Stimulated activated CD8-positive, alpha-beta memory T cell treated with anti-CD3 and anti-CD28 coated beads, Interleukin-4, amount 100 ng/mL, for 4 hours (primary cell): ENCODE data around the gene PKD1L1.

ENCODE experiments used
- DNase-seq, 2 donors: peaks; one replicate each; pipeline ENCODE4 v3.0.0-alpha.2; 2020; ENCODE audit warnings: low read depth in 2 of 2, low spot score in 1 of 2

The PKD1L1 gene

DNA sequence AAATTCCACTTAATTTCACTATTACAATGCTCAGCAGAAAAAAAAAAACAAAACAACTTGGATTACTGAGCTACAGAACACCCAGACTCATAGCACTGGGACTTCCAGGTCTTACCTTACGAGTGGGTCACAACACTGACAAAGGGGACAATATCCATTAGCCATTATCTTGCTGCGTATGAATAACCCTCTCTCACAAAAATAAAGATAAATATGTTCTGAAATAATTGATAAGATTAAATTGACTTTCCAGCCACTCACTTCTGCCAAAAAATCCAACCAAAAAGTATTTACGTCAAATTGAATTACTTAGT lies 128.7 kb downstream of the PKD1L1 start:
- DNase-seq, result no peak

DNA sequence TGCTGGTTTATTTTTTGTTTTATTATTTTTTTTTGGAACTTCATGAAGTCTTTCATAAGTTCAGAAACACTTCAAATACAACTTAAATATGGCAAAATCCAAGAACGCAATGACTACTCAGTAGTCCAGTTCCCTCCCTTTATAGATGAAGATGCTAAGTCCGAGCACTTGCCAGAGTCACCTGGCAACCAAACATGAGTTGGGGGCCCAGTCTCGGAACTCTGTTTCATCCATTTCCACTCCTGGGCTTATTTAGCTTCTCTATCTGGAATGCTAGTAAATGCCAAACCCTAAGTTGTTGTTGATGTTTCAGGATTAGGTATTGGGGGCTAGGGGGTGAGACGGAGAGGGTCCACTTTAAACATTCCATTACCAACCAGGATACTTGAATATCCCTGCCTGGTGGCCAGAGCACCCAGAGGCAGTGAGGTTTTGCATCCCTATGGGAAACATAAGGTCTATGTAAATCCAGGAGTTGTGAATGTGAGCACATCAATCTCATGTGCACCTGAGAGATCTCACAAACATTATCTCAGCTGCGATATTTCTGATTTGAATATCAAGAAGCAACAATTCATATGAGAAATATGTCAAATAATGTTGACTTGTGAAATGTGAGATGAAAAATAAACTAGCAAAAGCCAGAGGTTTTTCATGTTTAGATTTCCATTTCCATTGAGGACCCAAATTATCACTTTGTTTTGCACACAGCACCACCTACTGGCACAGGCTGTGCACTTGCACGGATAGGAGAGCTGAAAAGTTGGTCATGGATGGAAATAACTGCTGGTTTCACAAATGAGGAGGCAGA lies 129.3 kb downstream of the PKD1L1 start:
- no peak for DNase-seq

DNA sequence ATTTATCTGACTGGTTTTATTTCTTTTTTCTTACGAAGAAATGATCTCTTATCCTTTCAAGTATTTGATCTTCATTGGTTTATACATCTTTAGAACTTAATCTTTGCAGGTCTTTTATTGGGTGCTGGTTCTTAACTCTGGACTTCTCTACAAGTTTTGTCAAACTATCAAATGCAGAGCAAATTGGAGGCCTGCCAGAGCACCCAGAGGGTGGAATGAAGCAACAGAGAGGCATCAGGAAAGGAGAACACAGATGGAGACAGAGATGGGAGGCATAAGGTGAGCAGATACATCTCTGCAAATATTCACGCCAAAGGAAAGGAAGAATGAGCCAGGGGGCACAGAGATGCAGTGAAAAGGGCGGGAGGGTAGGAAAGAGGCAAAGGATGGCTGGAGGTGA lies 130.3 kb downstream of the PKD1L1 start:
- no peak for DNase-seq

DNA sequence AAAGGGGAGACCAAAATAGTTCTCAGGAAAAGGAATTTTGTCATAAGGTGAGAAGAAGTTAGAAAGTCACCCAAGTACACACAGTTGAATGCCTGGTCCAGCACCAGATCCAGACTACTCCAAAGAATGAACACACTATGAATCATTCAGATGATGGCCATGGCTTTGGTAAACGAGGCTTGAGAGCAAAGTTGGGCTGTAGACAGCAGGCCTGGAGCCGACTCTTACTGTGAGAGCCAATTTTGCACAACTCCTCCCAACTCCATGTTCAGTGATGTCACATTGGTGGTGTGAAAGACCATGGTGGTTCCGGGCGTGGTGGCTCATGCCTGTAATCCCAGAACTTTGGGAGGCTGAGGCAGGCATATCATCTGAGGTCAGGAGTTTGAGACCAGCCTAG lies 131.6 kb downstream of the PKD1L1 start:
- DNase-seq, result no peak

DNA sequence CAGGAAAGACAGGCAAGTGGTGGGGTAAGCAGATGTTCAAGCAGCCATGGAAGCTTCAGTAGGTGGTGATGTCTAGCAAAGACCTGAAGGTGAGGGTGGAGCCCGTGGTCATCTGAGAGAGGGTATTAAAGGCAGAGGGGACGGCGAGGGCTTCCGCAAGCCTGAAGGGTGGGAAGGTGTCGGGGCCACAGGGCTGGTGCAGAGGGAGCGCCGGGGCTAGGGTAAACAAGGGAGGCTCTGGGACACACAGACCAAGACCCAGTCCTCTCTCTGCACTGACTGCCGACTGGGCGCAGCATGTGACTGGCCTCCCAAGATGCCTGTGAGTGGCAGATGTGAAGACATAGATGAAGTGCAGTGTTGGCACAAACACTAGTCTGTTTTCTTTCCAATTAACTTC lies 132.4 kb downstream of the PKD1L1 start:
- no peak for DNase-seq

DNA sequence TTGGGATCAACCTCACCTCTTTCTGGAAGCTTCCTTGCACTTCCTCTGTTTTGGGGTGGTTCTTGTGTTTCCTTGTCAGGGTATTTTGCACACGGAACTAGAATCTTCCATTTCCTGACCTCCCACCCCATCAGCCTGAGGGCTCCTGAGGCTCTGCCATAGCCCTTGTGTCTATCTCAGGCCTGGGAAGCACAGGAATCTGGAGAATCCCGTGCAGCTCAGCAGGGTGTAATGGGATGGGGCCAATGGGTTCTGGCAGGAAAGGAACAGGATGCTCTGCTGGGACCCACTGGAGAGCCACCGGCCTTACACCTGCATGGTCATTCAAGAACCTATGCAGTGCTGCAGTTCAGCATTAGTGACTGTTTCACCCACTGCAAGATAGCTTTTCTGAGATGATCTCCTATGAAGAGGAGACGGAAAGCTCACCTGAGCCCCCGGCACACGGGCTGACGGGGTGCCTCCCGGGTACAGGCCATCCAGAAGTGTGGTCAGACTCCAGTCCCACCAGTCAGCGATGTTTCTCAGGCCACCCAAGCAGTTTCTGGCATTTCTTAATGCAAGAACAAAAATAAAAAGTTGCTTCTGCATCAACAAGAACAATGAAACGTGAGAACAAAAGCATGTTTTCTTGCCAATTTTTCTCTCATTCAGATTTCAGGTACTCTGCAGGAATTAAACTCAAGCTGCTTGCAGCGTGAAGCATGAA lies 133.2 kb downstream of the PKD1L1 start:
- no peak for DNase-seq

DNA sequence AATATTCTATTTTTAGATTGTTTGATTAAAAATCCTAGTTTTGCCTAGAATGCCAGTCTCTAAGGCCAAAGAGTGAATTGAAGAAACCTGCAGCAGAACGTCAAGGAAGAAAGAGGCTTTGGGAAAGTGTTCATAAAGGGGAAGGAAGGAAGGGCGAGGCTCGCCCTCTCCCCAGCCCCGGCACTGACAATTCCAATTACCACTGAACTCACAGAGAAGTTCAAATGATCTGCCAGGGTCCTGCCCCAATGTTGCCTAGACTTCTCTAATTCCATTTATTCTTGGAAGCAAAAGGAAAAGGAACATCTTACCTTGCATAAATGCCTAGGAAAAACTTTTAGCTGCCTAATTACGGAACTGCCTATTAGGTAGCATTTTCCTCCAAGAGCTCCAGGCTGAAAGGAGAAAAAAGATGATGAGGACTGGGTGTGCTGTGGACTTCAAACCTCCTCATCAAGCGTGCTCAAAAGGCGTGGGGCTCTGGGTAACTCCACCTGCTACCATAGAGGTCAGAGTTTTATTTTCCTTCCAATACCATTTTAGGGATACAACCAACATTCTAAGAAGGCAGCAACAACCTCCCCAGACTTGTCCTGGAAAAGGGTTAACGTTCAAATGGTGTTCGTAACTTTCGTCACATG lies 134.5 kb downstream of the PKD1L1 start:
- DNase-seq, result no peak

DNA sequence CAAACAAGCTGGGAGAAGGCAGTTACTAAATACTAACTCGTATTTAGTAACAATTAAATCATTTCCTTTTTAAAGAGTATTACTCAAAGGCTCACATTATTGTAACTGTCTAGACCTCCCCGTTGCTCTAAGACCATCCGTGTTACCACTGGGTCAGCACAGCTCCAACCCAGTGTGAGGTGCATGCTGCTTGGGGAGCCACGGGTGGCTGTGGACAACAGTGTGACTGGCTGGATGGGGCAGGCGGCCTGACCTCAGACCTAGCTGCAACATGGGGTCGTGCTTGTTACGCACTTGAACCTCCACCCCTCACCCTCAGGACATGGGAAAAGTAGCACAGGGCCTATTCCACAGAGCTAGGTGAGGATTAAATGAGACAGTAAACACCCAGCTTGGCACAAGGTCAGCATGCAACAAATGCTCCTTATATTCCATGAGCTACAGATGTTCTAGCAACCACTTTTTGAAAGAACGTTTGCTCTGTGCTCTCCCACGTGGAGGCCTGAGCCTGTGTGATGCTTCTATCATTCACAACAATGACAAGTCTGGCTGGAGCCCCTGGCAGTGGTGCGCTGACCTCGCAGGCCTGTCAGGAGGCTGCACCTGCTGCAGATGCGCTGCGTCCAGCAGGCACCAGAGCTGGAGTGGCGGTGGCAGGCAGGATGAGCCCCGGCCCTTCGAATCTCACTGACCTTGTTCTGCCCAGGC lies 135.7 kb downstream of the PKD1L1 start:
- no peak for DNase-seq

DNA sequence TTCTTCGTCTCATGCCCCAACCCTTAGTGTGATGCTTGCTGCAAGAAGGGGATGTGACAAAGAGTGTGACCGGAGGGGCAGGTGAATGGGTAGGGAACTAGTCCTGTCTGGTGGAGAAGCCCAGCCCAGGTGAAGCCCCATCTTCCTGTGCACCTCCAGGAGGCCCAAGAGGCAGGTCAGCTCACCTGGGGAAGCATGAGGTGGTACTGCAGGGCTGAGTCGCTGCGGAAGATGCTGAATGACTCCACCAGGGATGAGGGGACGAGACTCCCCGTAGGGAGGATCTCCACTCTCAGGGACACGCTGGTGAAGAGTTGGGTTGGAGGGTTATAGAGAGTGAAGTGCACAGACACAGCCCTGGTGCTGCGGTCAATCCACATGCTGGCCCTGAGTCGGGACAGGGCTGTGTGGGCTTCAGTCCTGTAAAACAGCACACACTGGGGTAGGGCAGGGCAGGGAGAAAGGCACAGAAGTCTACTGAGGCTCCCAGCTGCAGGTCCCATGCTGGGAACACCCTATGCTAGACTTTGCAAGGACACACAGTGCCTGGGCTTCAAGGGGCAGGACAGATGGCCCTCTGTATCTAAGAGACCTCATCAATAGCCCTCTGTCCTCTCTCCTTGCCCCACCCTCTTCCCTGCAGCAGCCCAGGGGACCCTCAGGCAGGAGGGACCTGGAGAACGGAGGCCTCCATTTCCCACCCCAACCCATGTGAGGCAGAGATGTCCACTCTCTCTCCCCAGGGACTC lies 136.5 kb downstream of the PKD1L1 start:
- DNase-seq, result no peak

DNA sequence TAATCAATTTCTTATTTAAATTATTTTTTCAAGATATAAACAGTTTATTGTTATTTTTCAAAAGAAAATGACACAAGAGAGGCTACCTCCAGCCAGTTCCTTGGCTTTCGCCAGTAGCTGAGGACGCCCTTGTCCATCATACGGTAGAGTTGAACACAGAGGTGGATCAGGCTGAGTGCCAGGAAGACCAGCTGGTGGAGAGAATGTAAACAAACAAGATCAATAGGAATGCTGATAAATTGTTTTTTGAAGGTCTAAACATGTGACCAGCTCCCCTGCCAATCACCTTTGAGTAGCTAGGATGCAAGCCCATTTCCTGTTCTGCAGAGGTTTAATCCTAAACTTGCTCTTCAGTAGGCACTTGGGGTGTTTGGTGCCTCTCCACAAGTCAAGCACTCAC lies 138.9 kb downstream of the PKD1L1 start:
- no peak for DNase-seq

DNA sequence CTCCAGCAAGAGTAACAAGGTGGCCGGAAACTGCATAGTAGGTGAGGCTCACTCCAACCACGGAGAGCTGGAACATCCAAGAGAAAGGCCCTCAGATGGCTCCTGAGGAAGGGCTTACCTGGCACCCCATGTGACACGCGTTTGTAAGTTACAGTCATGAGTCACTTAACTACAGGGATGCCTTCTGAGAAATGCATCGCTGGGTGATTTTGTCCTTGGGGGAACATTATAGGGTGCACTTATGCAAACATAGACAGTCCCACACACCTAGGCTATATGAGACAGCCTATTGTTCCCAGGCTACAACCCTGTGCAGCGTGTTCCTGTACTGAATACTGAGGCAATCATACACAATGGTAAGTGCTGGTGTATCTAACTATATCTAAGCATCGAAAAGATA lies 139.9 kb downstream of the PKD1L1 start:
- no peak for DNase-seq

DNA sequence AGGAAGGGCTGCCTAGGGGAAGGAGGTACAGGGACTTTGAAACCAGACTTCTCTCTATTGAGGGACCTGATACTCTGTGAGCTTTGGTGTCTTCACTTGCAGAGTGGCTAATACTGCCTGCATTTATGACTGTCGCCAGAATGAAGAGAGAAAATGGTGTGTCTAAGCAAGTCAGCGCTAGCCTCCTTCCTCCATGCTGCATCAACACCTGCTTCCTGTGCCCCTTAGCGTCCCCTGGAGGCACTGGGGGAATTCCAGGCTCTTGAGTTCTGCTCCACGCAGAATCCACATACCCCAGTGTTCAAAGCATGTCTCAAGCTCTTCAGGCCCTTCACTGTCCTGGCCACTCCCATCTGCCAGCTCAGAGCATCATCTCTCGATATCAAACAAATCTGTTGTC lies 140.5 kb downstream of the PKD1L1 start:
- DNase-seq, result no peak

DNA sequence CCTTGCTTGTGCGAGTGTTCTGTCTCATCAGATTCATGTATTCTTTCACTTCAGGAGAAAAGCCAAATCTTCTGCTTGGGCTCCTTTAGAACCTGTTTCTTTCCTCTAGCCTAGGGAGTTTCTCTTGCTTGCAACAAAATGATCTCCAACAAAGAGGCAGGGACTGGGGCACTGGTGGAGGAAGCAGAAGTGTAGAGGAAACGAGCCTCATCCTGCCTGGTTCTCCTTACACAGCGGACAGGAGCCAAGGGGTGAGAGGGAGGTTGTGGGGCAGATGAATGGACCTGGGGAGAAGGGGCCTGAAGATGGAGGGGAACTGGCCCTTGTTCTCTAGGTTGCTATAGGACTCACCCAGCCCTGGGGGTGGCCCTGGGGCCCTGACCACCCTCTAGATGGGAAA lies 141.1 kb downstream of the PKD1L1 start:
- DNase-seq, result no peak

DNA sequence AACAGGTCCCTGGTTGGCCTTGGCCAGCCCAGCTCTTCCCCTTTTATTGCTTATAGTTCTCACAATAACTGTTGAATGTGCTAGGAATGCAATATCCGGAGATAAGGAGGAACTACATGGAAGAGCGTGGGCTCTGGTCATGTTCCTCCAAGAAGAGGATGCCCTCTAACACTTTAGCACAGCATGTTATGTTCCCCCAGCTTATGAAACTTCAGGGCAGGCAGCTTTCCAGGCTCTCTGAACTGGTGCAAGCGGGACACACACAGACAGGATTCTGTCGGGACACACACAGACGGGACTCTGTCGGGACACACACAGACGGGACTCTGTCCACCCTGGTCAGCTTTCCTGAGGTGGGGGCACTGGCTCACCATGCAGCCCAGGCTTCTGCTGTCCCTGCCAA lies 141.6 kb downstream of the PKD1L1 start:
- DNase-seq, result no peak

DNA sequence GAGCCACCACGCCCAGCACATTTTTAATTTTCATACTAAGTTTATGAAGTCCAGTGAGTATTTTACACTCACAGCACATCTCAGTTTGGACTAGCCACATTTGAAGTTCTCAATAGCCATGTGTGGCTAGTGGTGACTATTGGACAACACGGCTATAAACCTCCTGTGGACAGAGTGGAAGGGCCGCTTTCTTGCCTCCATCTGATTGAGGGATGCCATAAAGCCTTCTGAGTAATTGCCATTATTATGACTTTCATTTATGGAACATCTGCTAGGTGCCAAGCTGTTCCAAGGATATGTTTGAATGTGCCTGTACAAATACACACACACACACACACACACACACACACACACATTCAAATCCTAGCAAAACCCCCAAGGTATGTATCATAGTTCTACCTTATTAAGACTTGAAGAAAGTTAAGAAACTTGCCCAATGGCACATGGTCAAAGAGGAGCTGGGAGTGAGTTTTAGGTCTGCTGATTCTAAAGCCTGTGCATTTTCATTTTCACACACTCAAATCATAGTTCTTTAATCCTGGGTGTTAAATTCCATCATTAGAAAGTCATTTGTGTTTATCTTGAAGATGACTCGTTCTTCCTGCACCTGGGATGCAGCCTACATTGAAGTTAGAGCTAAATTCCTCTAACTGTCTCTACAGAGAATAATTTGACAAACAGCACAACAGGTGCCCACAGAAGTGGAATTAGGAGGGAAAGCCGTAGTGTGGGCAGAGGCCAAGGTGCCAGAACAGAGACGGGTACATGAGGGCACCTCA lies 143.3 kb downstream of the PKD1L1 start:
- no peak for DNase-seq

DNA sequence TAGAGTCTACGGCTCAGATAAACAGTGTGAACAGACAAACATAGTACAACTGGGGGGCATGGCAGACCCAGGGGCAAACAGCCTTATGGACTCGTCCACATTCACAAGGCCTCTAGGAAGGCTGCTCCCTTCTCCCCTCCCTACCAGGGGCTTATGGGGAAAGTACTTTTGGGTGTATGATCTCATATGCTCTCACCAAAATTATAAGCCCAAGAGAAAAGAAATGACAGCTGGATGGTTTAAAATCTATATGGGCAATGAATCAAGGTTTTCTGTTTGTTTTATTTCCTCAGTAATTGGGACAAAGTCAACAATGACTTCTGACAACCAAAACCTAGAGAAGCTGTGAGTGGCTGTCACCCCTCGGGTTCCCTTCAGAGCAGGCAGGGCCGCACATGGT lies 144.4 kb downstream of the PKD1L1 start:
- no peak for DNase-seq

DNA sequence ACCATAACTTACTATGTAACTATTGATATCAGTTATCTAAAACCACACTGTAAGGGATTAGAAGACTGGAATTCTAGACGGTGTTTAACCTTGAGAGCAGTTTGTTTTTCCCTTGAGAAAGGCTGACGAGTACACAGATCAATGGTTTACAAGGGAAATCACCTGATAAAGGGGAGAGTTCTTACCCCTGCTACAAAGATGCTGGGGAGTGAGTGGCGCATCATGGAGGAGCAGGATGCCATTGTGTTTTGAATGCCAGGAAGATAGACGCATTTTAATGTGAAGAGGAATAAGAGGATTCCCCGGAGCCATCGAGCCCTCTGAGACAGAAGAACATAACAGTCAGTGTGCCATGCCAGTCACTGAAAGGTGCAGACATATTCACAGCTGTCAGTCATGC lies 145.2 kb downstream of the PKD1L1 start:
- no peak for DNase-seq

DNA sequence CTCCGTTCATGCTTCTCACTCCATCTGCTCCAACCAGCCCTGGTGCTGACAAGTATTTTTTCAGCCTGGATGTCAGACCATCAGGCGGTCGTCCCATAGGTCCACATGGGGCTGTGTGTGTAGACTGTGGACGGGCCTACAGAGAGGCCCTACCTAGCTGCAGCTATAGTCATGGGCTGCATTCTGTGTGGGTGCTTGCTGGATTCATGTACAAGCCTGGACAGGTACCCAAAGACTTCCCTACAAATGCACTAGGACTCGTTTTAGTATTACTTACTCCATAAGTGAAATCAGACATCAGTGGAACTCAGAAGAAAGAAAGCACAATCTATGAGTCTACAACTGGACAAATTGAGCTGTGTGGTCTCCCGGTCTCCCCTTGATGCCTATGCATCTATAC lies 146.8 kb downstream of the PKD1L1 start:
- no peak for DNase-seq

DNA sequence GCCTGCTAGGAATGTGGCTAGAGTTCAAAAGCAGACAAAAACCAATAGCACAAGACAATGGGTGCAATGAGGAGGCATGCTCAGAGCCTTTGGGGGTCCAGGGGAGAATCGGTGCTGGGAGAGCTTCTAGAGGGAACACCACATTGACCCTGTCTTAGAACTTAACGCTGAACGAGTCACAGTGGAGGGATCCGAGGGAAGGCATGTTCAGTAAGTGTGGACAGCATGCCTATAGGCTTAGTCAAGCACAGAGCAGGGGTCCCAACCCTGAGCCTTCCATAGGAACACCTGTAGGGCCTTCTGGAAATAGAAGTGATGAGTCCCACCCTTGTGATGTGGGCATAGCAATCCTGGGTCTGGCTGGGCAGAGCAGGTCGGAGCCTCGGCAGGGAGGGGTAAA lies 148.7 kb downstream of the PKD1L1 start:
- no peak for DNase-seq

DNA sequence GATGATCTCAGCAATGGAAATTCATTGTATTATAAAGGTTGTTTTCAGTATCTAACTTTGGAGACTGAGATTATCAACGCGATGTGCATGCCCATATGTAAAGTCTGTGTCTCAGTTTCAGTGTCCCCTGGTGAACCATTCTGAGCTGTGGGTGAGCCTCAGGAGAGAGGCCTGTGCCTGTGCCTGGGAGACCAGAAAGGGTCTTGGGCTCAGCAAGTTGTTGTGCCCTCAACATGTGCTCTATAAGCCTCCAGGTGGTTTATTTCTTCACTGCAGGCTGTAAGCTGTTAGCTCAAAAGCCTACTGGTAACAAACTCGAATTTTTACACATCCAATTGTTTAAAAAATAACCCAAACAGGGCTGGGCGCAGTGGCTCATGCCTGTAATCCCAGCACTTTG lies 151.9 kb downstream of the PKD1L1 start:
- DNase-seq, result no peak
